HepG2 (cell line): Measurements from ENCODE around the gene AP4S1. TPM values are rescaled to one million over a fixed set of nuclear protein-coding genes. Genes with fewer than 3 reads are reported as not detected.

Experiments
- ATAC-seq: fragments of 200-7000 bp; cut with Tn5 transposase; 3 replicates; pipeline ENCODE4 v1.9.1; 2020; ENCODE audit warnings: mild to moderate bottlenecking, moderate library complexity
- BruUV-seq: library from RNA; stranded (reverse); fragments of 400-500 nt; replicated peaks from 2 replicates; lab custom pipeline; 2021; lab: Mats Ljungman, UMichigan
- CTCF ChIA-PET: fragments of 300-600 bp; formaldehyde crosslinking; extraction: SDS; loops from one replicate; lab custom pipeline; 2021; ENCODE audit warnings: low total read pairs, inconsistent platforms, low intra/inter-chr PET ratio; lab: Yijun Ruan, JAX
- POLR2A ChIA-PET: fragments of 350-600 bp; sonication (Branson Sonifier 250); formaldehyde crosslinking; loops from one replicate; lab custom pipeline; 2020; ENCODE audit warnings: antibody characterized with exemption, inconsistent platforms; lab: Yijun Ruan, JAX
- DNase-seq: peaks from one replicate; pipeline ENCODE4 v3.0.0-alpha.2; 2015; ENCODE audit warnings: low spot score
- FAIRE-seq: peaks from 3 replicates; lab custom pipeline; 2011; peaks lifted over from hg19 to GRCh38; lab: Jason Lieb, UNC
- H2AFZ ChIP-seq: one replicate; pipeline ENCODE4 v1.6.1; 2011; ENCODE audit warnings: low read length, inconsistent platforms
- H3K27ac ChIP-seq: fragments of 300-600 bp; 3 replicates; pipeline ENCODE4 v1.8.0; 2011; ENCODE audit warnings: mixed run types, mild to moderate bottlenecking, mixed read lengths, low read length, inconsistent platforms; ENCODE audit not compliant: insufficient read depth; ENCODE audit errors: extremely low read length
- H3K27me3 ChIP-seq, 2 experiments: fragments of 200-600 bp in 1 of 2; 2 replicates in 1 of 2; 3 replicates in 1 of 2; pipeline versions ENCODE4 v1.6.0 to v1.8.0; 2011; ENCODE audit warnings: low read length in 2 of 2, mild to moderate bottlenecking in 2 of 2, moderate library complexity in 2 of 2, inconsistent platforms in 1 of 2; ENCODE audit not compliant: insufficient read depth in 2 of 2, control insufficient read depth in 1 of 2
- H3K36me3 ChIP-seq, 2 experiments: fragments of 200-600 bp in 1 of 2; replicated peaks in 1 of 2; 2 replicates in 1 of 2; 3 replicates in 1 of 2; pipeline versions ENCODE4 v1.5.1 to v1.8.0; 2011; ENCODE audit warnings: low read length in 2 of 2, inconsistent platforms in 1 of 2; ENCODE audit not compliant: insufficient read depth in 2 of 2, control insufficient read depth in 1 of 2
- H3K4me1 ChIP-seq: 2 replicates; pipeline ENCODE4 v1.5.1; 2012; ENCODE audit warnings: low read length, inconsistent platforms; ENCODE audit not compliant: insufficient read depth
- H3K4me2 ChIP-seq: 2 replicates; pipeline ENCODE4 v1.6.0; 2011; ENCODE audit warnings: low read depth, low read length, inconsistent platforms
- H3K4me3 ChIP-seq, 3 experiments: fragments of 200-600 bp in 1 of 3; sonication (generic), shearing (Covaris generic) in 1 of 3; replicated peaks in 1 of 3; 2 replicates each; pipeline ENCODE4 v1.5.1; 2011 to 2016; ENCODE audit warnings: low read length in 3 of 3, inconsistent platforms in 2 of 3, low read depth in 2 of 3, mild to moderate bottlenecking in 2 of 3, control low read depth in 1 of 3, mixed read lengths in 1 of 3; ENCODE audit not compliant: insufficient read depth in 1 of 3
- H3K79me2 ChIP-seq: one replicate; pipeline ENCODE4 v1.6.1; 2011; ENCODE audit warnings: low read length, inconsistent platforms; ENCODE audit not compliant: insufficient read depth
- H3K9ac ChIP-seq: 2 replicates; pipeline ENCODE4 v1.6.0; 2011; ENCODE audit warnings: mild to moderate bottlenecking, low read depth, low read length, inconsistent platforms; ENCODE audit not compliant: insufficient read depth
- H3K9me3 ChIP-seq: 2 replicates; pipeline ENCODE4 v1.5.1; 2012; ENCODE audit warnings: mild to moderate bottlenecking, low read length
- H4K20me1 ChIP-seq: 2 replicates; pipeline ENCODE4 v1.6.0; 2011; ENCODE audit warnings: inconsistent platforms, mild to moderate bottlenecking, low read length, moderate library complexity; ENCODE audit not compliant: insufficient read depth
- ADNP ChIP-seq: sonication (generic); formaldehyde crosslinking; IDR thresholded peaks from 2 replicates; pipeline ENCODE4 v1.4.0; 2020; ENCODE audit warnings: missing genetic modification reagents
- GABPA ChIP-seq, 2 experiments: IDR thresholded peaks; 2 replicates each; pipeline ENCODE4 v1.6.1; 2011 to 2016; ENCODE audit warnings: low read depth in 2 of 2, low read length in 1 of 2, missing biosample characterization in 1 of 2, missing genetic modification characterization in 1 of 2
- MAFF ChIP-seq: IDR thresholded peaks from 2 replicates; pipeline ENCODE4 v1.6.1; 2011; ENCODE audit warnings: low read depth, low read length, improper control_type of control experiment
- MAFK ChIP-seq, 2 experiments: IDR thresholded peaks in 1 of 2; conservative IDR thresholded peaks in 1 of 2; 2 replicates each; pipeline ENCODE4 v1.6.1; 2011; ENCODE audit warnings: improper control_type of control experiment in 2 of 2, low read length in 2 of 2
- MAZ ChIP-seq, 2 experiments: sonication (generic) in 1 of 2; formaldehyde crosslinking in 1 of 2; IDR thresholded peaks; 2 replicates each; pipeline versions ENCODE4 v1.5.0 to v1.6.1; 2012 to 2020; ENCODE audit warnings: low read depth in 2 of 2, mild to moderate bottlenecking in 2 of 2, borderline replicate concordance in 1 of 2, improper control_type of control experiment in 1 of 2, low read length in 1 of 2, missing genetic modification reagents in 1 of 2, moderate library complexity in 1 of 2
- ZNF800 ChIP-seq: sonication (generic); formaldehyde crosslinking; IDR thresholded peaks from 2 replicates; pipeline ENCODE4 v1.4.0; 2020; ENCODE audit warnings: missing genetic modification reagents
- WGBS: methylation state at CpG from one replicate; pipeline ENCODE4 v1.1.6; 2017; ENCODE audit warnings: low lambda C conversion rate; 5-methylcytosine and 5-hydroxymethylcytosine counted together
- in situ Hi-C: cut with HindIII; loops from 2 replicates; pipeline ENCODE4 v1.10.0; 2017; ENCODE audit warnings: low pct_unique_long_range_greater_than_20kb; ENCODE audit not compliant: extremely low pct_ligation_motif_present
- intact Hi-C: fragments of 100-400 bp; cut with micrococcal nuclease; formaldehyde crosslinking; loops from one replicate; pipeline ENCODE4 v1.10.0; 2022; ENCODE audit not compliant: unreplicated experiment
- polyA plus RNA-seq, 8 experiments: library from polyadenylated mRNA; depleted of rRNA in 3 of 8; stranded (reverse) in 7 of 8; unstranded in 1 of 8; fragments of >200 nt; fragmentation: Illumina TruSeq in 4 of 8; extraction: Trizol in 4 of 8; gene quantifications; 2 replicates each; pipeline versions ENCODE4 v1.2.1 to v1.2.3, GENCODE V29; 2011 to 2016; ENCODE audit warnings: low read depth in 4 of 8, missing spikeins in 1 of 8, mixed read lengths in 1 of 8; ENCODE audit not compliant: insufficient read depth in 1 of 8
- total RNA-seq, 5 experiments: library from RNA; depleted of rRNA; stranded (reverse); fragments of >200 nt; fragmentation: Illumina TruSeq; extraction: Trizol; gene quantifications; 2 replicates each; pipeline ENCODE4 v1.2.3, GENCODE V29; 2016; ENCODE audit warnings: low read depth in 1 of 5

Gene AP4S1
- total and polyA plus RNA-seq, 2 of the 13 experiments (the other 11 are each of a cell fraction or from before 2014, with no cell fraction given), result 3.9 to 21.1 TPM

- no peak for DNase-seq
- CTCF ChIA-PET, result no interaction called here
- intact Hi-C loops (no loop called here), in situ Hi-C loops (no loop called here)
- Histone ChIP-seq H2AFZ (no peak overlapping the region), H3K27ac (no peak overlapping the region), H3K36me3 (0 out of 5 replicates have a peak, but pooled peaks cover 1 to 6% of the 10 kb centered on the region in 2 experiments), H4K20me1 (no peaks in the 10 kb centered on the region), H3K4me2 (no peak overlapping the region), H3K4me1 (no peaks in the 10 kb centered on the region), H3K9ac (no peak overlapping the region), H3K4me3 (no peak overlapping the region), H3K79me2 (no peaks in the 10 kb centered on the region), H3K27me3 (no peaks in the 10 kb centered on the region), H3K9me3 (no peaks in the 10 kb centered on the region)
- POLR2A ChIA-PET, result no interaction called here
- 0 out of 4 replicates have a peak, but pooled peaks of 1 of the 2 experiments have one; percentile 11 for TF ChIP-seq MAFK (conservative IDR thresholded peaks at IDR 0.05 in 1 of 2, IDR thresholded peaks at IDR 0.05 in 1 of 2; ENCODE audit: low read length in 2 of 2)
- no peak for TF ChIP-seq ZNF800 (CRISPR knock-in tag)
- FAIRE-seq, result no peak
- ATAC-seq, result peak; percentile 46
- BruUV-seq, result no TSS peak
- WGBS, result 82% methylated on average over 1 of the region's 1 CpG
These were observed 42.8 kb downstream of the AP4S1 start for GRCh38 chr14:31068235-31068634.

GRCh38 chr14:31069343-31069742, 43.9 kb downstream of the AP4S1 start:
- H3K36me3 ChIP-seq, result 0 out of 5 replicates have a peak, but pooled peaks cover 1 to 6% of the 10 kb centered on the region in 2 experiments
- CTCF ChIA-PET, result no interaction called here
- WGBS, result 97% methylated on average over 3 of the region's 3 CpGs

More at GRCh38 chr14:31069343-31069742, 43.9 kb downstream of the AP4S1 start:
- BruUV-seq, result no TSS peak
- Histone ChIP-seq H3K4me2 (no peak overlapping the region), H2AFZ (no peak overlapping the region), H4K20me1 (no peaks in the 10 kb centered on the region), H3K27me3 (no peaks in the 10 kb centered on the region), H3K4me3 (no peak overlapping the region), H3K9ac (no peak overlapping the region), H3K4me1 (no peaks in the 10 kb centered on the region), H3K79me2 (no peaks in the 10 kb centered on the region), H3K27ac (no peak overlapping the region), H3K9me3 (no peaks in the 10 kb centered on the region)
- in situ Hi-C loops, result no loop called here
- POLR2A ChIA-PET, result no interaction called here
- FAIRE-seq (no peak), ATAC-seq (no peak), DNase-seq (no peak)
- intact Hi-C loops, result no loop called here
- TF ChIP-seq GABPA (IDR thresholded peaks at IDR 0.05; ENCODE audit: low read depth, low read length) (no peak), GABPA (CRISPR knock-in tag; IDR thresholded peaks at IDR 0.05; ENCODE audit: low read depth) (no peak), ADNP (no peak), MAFK (conservative IDR thresholded peaks at IDR 0.05 in 1 of 2, IDR thresholded peaks at IDR 0.05 in 1 of 2; ENCODE audit: low read length in 2 of 2) (peak; percentile 96 to 97), MAFF (peak; percentile 95), MAZ (IDR thresholded peaks at IDR 0.05; ENCODE audit: borderline replicate concordance, low read depth, low read length) (no peak), MAZ (CRISPR knock-in tag; IDR thresholded peaks at IDR 0.05; ENCODE audit: low read depth) (no peak)
